COLO668 (cell line): Measurements from ENCODE around the gene CROCC.
"Not testable (repeated sequence)": the region's sequence is repeated elsewhere in the genome, so short reads cannot be mapped to it uniquely, and the experiment has no call there.

Experiments
- DNase-seq: peaks from one replicate; lab custom pipeline; 2025; ENCODE audit not compliant: unreplicated experiment; lab: John Stamatoyannopoulos, UW

The CROCC gene

GRCh38 chr1:16896316-16897055, 25.2 kb upstream of the CROCC start:
- DNase-seq, result peak; percentile 65

GRCh38 chr1:16897653-16898052, 24.1 kb upstream of the CROCC start:
- DNase-seq, result not testable (repeated sequence)

DNA sequence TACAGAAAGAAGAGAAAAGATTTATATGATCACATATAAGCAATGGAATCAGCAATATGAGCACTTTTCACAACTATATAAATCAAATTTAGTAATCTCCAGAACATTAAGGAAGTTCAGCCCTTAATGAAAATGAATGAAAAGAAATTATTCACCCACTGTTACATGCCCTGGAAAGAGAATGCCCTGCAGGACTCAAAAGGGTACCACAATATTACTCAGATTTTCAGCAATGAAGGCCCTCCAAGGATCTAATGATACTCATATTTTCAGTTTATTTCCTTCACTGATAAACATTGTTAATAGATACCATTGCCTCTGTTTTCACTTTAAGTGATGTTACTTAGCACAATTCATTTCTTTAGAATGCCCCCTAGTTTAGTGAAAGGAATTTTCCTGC, 23.4 kb upstream of the CROCC start:
- not testable (repeated sequence) for DNase-seq

DNA sequence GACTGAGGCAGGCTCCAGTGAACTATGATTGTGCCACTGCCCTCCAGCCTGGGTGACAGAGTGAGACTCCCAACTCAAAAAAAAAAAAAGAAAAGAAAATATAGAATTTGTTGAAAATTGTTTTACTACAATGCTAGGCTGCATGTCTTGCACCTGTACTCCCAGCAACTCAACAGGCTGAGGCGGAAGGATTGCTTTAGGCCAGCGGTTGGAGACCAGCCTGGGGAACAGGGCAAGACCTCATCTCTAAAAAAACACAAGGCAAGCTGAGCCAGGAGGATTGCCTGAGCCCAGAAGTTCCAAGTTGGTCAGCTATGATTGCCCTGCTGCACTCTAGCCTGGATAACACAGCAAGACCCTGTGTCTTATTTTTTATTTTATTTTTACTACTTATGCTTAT, 22.7 kb upstream of the CROCC start:
- not testable (repeated sequence) for DNase-seq

DNA sequence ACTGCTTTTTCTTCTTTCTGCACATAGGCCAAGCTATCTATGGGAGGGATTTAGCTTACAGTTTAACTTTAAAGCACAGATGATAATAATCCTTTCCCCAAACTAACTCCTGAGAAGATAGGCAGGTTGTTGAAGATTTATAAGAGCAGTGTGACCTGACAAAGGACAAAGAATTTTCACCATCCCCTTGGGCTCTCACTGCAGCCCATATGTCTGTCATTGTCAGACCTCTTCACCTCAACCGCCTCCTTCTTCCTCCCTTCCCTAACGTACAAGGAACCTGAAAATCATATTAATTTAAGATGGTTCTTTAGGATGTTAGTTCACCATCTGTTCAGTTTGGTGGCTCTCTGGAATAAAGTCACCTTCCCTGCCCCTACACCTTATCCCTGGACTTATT, 21.0 kb upstream of the CROCC start:
- DNase-seq, result no peak

- not testable (repeated sequence) for DNase-seq
Observed at GRCh38 chr1:16901371-16901770, 20.4 kb upstream of the CROCC start.

- no peak for DNase-seq
Observed at GRCh38 chr1:16903054-16903453, 18.7 kb upstream of the CROCC start.

- no peak for DNase-seq
Observed at GRCh38 chr1:16903458-16903796, 18.3 kb upstream of the CROCC start.

- DNase-seq, result peak; percentile 98
Observed at GRCh38 chr1:16904560-16905109, 17.1 kb upstream of the CROCC start.

GRCh38 chr1:16905110-16905867, 16.4 kb upstream of the CROCC start:
- peak; percentile 46 for DNase-seq

DNA sequence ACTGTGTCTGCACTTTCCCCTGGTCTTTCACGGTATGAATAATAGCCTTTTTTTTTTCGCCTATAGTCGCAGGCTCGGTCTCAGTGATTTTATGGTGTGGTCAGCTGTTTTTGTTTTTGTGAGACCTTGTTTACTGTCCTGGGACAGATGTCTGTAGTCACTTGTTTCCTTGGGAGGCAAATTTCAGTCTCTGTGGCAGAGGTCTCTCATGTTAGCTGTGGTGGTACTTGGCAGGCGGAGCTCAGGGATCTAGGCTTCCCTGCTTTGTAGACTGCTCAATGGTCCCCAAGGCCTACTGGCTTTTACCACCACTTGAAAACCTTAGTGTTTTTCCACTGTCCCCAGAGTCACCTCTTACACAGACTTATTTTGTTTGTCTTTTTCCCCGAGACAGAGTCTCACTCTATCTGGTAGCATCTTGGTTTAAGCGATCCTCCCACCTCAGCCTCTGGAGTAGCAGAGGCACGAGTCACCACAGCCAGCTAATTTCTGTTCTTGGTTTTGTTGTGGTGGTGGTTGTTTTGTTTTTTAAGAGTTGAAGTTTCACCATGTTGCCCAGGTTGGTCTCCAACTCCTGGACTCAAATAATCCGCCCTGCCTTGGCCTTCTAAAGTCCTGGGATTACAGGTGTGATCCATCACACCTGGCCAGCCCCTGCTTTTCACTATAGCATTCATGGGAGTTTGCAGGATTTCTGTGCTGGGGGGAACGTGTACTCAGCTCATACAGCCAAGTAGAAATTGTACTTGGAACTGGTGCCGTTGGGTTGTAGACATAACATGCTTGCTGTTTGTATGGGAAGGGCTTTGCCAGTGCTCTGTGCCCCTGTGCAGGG, 15.6 kb upstream of the CROCC start:
- DNase-seq, result no peak

GRCh38 chr1:16906873-16907272, 14.9 kb upstream of the CROCC start:
- DNase-seq, result no peak

GRCh38 chr1:16907870-16908758, 13.6 kb upstream of the CROCC start:
- DNase-seq, result no peak

DNA sequence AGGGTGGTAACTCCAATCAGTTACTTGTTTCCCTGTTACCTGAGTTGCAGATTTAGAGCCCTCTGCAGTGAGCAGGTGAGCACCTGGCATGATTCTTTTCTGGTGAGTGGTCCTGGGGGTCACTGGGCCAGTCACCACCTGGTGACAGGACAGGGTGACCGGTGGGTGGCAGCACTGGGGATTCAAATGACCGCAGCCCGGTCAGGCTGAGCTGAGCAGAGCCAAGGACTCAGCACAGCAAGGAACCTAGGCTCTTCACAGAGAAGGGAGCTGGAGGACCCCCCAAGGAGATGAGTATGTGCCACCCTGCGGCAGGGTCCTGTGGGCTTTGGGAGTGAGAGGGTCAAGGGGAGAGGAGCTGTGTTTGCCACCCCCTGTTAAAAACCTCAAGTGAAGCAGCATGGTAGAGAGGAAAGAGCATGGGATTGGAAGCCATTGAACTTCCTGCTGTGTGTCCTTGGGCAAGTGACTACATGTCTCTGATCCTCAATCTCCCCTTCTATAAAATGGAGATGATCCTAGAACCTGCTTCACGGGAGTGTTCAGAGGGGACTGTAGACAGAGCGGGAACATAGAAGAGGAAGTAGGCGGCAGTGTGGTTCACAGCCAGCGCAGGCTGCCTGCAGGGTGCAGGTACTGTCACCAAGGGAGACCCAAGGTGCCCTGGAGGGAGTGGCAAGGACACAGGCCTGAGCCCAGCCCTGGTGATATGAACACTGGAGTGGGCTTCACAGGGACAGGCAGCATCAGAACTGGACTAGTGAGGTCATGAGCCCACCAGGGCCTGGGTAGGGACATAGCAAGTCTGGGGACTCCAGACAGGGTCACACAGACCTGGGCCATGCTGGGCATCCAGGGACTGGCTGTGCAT, 9.6 kb upstream of the CROCC start:
- not testable (repeated sequence) for DNase-seq

DNA sequence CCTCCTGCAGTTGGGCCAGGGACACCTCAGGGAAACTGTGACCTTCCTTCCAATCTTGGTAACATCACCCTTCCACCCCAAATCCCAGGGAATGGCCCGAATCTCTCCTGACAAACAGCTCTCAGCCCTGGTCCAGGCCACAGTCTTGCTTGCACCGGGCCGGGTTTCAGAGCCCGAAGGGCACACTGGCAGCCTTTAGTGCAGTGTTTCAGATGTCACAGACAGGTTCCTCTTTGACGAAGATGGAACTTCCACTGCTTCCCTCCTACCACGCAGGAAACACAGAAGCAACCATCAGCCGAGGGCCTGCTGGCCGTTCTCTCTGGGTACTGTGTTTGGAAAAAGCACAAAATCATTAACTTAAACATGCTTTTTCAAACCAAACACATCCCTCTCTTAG, 9.0 kb upstream of the CROCC start:
- not testable (repeated sequence) for DNase-seq

DNA sequence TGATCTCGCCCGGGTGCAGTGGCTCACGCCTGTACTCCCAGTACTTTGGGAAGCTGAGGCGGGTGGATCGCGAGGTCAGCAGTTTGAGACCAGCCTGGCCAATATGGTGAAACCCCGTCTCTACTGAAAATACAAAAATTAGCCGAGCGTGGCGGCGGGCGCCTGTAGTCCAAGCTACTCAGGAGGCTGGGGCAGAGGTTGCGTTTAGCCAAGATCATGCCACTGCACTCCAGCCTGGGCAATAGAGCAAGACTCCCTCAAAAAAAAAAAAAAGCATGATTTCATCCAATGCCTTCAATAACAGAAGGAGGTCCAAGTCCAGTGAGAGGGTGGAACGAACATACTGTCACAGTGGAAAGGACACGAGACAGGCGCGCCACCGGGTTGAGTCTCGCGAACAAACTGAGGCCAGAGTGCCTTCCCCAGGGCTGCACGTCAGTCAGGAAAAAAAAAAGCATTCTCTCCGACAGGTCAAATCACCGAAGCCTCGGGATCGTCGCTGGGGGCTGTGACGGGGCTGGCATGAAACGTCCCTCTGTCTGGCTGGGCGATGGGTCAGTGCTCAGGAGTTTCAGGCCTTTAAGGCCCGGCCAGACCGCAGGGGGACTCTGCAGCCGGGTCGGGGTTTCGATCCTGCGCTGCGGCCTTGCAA, 8.4 kb upstream of the CROCC start:
- DNase-seq, result no peak

DNA sequence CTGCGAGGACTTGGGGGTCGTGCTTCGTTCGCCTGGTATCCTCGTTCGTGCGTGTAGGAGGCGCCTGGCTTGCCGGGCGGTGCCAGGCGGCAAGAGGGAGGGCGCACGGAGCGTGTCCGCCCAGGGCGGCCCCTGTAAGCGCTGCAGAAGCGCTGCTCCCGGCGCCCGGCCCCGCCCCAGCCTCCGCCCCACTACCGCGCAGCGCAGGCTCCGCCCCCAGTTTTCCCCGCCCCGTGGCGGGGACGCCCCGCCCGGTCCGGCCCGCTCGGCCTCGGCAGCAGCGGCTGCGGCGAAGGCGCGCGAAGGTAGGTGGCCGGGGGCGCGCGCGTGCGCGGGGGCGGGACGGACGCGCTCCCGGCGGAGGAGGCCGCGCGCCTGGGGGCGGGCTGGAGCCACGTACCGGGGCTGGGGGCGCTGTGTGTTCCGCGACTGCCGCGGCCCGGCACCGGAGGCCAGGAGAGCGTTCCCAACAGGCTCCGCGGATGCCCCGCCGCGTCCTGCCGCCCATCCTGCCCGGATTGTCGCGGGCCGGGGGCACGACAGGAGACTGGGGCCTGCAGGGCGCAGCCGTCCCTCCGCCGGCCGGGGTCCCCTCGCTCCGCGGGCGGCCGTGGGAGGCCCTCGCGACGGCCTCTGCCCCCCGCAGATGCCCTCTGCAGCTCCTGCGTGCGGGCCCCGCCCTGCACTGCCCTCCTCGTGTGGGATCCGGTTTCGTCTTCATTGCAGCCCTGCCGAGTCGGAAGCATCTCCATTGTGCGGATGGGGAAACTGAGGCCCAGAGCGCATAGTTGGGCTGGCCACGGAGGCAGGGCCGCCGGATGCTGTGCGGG, 7.7 kb upstream of the CROCC start:
- DNase-seq, result peak; percentile 98
